ENCODE data around the gene SMIM13. TPM values are rescaled to one million over a fixed set of nuclear protein-coding genes. Genes with fewer than 3 reads are reported as not detected.

The SMIM13 gene
- total RNA-seq, 1 donor from 2014 or later, result 24.2 TPM

DNA sequence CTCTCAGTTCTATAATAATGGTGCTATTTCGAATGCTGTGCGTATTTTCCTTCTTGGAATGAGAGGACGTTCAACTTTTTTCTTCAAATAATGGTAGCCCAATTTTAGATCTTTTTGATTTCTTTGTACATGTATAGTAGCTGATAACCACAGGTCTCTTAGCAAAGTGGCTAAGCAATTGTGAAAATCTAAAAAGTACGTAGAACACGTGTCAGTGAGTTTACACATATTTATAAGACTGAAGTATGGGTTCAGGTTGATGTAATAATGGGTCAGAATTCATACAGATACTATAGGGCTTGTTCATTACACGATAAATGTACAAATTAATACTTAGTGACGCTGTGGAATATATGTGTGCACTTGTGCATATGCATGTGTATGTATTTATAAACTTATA lies 1.3 kb downstream of the SMIM13 start:
- no peaks in the 10 kb centered on the region for H3K36me3 ChIP-seq (ENCODE audit: insufficient read depth, low read length)
- Mint-ChIP-seq H3K27me3 (ENCODE audit: low read depth, unreplicated experiment) (no peaks in the 10 kb centered on the region), H3K27ac (ENCODE audit: unreplicated experiment) (peak overlapping the region; percentile 97), H3K9me3 (ENCODE audit: unreplicated experiment) (no peaks in the 10 kb centered on the region), H3K4me3 (ENCODE audit: unreplicated experiment) (peak overlapping the region; percentile 99), H3K36me3 (ENCODE audit: low read depth, unreplicated experiment) (peaks cover 8% of the 10 kb centered on the region), H3K4me1 (ENCODE audit: low read depth, unreplicated experiment) (peaks cover 7% of the 10 kb centered on the region)
- peaks cover 18% of the 10 kb centered on the region for H3K4me1 ChIP-seq (ENCODE audit: insufficient read depth, low read length)
- H3K27ac ChIP-seq (ENCODE audit: low read depth, low read length), result peak overlapping the region; percentile 97
- H4K20me1 ChIP-seq (ENCODE audit: insufficient read depth, low read length), result peaks cover 40% of the 10 kb centered on the region
- H3K4me3 ChIP-seq (ENCODE audit: insufficient read depth, low read depth, low read length), result peak overlapping the region; percentile 88
- H3K9ac ChIP-seq (ENCODE audit: low read length), result peak overlapping the region; percentile 98
- no peak for TF ChIP-seq EZH2 (IDR thresholded peaks at IDR 0.05; ENCODE audit: insufficient read depth, low read length)
- TF ChIP-seq, protein P1, sequence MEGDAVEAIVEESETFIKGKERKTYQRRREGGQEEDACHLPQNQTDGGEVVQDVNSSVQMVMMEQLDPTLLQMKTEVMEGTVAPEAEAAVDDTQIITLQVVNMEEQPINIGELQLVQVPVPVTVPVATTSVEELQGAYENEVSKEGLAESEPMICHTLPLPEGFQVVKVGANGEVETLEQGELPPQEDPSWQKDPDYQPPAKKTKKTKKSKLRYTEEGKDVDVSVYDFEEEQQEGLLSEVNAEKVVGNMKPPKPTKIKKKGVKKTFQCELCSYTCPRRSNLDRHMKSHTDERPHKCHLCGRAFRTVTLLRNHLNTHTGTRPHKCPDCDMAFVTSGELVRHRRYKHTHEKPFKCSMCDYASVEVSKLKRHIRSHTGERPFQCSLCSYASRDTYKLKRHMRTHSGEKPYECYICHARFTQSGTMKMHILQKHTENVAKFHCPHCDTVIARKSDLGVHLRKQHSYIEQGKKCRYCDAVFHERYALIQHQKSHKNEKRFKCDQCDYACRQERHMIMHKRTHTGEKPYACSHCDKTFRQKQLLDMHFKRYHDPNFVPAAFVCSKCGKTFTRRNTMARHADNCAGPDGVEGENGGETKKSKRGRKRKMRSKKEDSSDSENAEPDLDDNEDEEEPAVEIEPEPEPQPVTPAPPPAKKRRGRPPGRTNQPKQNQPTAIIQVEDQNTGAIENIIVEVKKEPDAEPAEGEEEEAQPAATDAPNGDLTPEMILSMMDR (IDR thresholded peaks at IDR 0.05; ENCODE audit: insufficient read depth, low read depth, low read length), result no peak
- H3K9me3 ChIP-seq (ENCODE audit: insufficient read depth, low read depth, low read length), result no peaks in the 10 kb centered on the region
- no peak overlapping the region for H2AFZ ChIP-seq (ENCODE audit: low read depth, low read length)
- FAIRE-seq, result no peak
- no peaks in the 10 kb centered on the region for H3K27me3 ChIP-seq (ENCODE audit: insufficient read depth, low read length)
- no peak for DNase-seq (ENCODE audit: low read depth)
- H3K4me2 ChIP-seq (ENCODE audit: low read length), result peak overlapping the region; percentile 98
- H3K79me2 ChIP-seq (ENCODE audit: insufficient read depth, low read length), result peaks cover 60% of the 10 kb centered on the region

DNA sequence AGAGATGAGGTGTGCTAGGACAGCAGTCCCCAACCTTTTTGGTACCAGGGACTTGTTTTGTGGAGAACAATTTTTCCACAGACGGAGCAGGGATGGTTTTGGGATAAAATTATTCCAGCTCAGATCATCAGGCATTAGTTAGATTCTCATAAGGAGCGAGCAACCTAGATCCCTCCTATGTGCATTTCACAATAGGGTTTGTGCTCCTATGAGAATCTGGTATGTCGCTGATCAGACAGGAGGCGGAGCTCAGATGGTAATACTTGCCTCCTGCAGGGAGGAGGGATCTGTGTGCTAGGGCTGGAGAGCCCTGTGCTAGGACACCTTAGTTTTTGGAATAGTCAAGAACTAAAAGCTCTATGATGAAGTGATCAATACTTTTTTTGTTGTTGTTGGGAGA lies 2.5 kb downstream of the SMIM13 start:
- Histone ChIP-seq H3K79me2 (ENCODE audit: insufficient read depth, low read length) (peaks cover 71% of the 10 kb centered on the region), H3K27me3 (ENCODE audit: insufficient read depth, low read length) (no peaks in the 10 kb centered on the region), H3K4me2 (ENCODE audit: low read length) (peak overlapping the region; percentile 98), H3K4me1 (ENCODE audit: insufficient read depth, low read length) (peaks cover 18% of the 10 kb centered on the region), H2AFZ (ENCODE audit: low read depth, low read length) (no peak overlapping the region), H4K20me1 (ENCODE audit: insufficient read depth, low read length) (peaks cover 50% of the 10 kb centered on the region), H3K27ac (ENCODE audit: low read depth, low read length) (no peak overlapping the region), H3K9ac (ENCODE audit: low read length) (no peak overlapping the region), H3K36me3 (ENCODE audit: insufficient read depth, low read length) (no peaks in the 10 kb centered on the region), H3K9me3 (ENCODE audit: insufficient read depth, low read depth, low read length) (no peaks in the 10 kb centered on the region), H3K4me3 (ENCODE audit: insufficient read depth, low read depth, low read length) (no peak overlapping the region)
- H3K36me3 Mint-ChIP-seq (ENCODE audit: low read depth, unreplicated experiment), result peaks cover 11% of the 10 kb centered on the region
- no peaks in the 10 kb centered on the region for H3K27me3 Mint-ChIP-seq (ENCODE audit: low read depth, unreplicated experiment)
- peaks cover 7% of the 10 kb centered on the region for H3K4me1 Mint-ChIP-seq (ENCODE audit: low read depth, unreplicated experiment)
- peak; percentile 61 for DNase-seq (ENCODE audit: low read depth)
- no peak for TF ChIP-seq EZH2 (IDR thresholded peaks at IDR 0.05; ENCODE audit: insufficient read depth, low read length)
- TF ChIP-seq, protein P1 (IDR thresholded peaks at IDR 0.05; ENCODE audit: insufficient read depth, low read depth, low read length), result no peak
- H3K27ac Mint-ChIP-seq (ENCODE audit: unreplicated experiment), result no peak overlapping the region
- peaks cover 1% of the 10 kb centered on the region for H3K9me3 Mint-ChIP-seq (ENCODE audit: unreplicated experiment)
- FAIRE-seq, result no peak
- peak overlapping the region; percentile 68 for H3K4me3 Mint-ChIP-seq (ENCODE audit: unreplicated experiment)

DNA sequence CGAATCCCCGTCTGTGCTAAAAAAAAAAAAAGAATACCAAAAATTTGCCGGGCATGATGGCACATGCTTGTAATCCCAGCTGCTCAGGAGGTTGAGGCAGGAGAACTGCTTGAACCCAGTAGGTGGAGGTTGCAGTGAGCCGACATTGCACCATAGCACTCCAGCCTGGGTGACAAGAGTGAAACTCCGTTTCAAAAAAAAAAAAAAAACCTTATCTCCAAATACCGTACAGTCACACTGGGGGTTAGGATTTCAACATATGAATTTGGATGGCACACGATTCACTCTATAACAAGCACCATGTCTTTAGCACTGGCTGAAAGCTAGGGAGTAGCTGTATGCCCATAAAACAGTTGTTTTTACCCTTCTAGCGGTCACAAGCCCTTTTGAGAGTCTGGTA lies 3.8 kb downstream of the SMIM13 start:
- Histone ChIP-seq H3K4me1 (ENCODE audit: insufficient read depth, low read length) (peaks cover 18% of the 10 kb centered on the region), H3K27ac (ENCODE audit: low read depth, low read length) (no peak overlapping the region), H2AFZ (ENCODE audit: low read depth, low read length) (no peak overlapping the region), H3K36me3 (ENCODE audit: insufficient read depth, low read length) (no peaks in the 10 kb centered on the region), H3K4me3 (ENCODE audit: insufficient read depth, low read depth, low read length) (no peak overlapping the region), H3K4me2 (ENCODE audit: low read length) (no peak overlapping the region), H4K20me1 (ENCODE audit: insufficient read depth, low read length) (peaks cover 62% of the 10 kb centered on the region), H3K27me3 (ENCODE audit: insufficient read depth, low read length) (no peaks in the 10 kb centered on the region), H3K9ac (ENCODE audit: low read length) (no peak overlapping the region), H3K79me2 (ENCODE audit: insufficient read depth, low read length) (peaks cover 85% of the 10 kb centered on the region), H3K9me3 (ENCODE audit: insufficient read depth, low read depth, low read length) (no peaks in the 10 kb centered on the region)
- DNase-seq (ENCODE audit: low read depth) (no peak), FAIRE-seq (no peak)
- Mint-ChIP-seq H3K36me3 (ENCODE audit: low read depth, unreplicated experiment) (peaks cover 11% of the 10 kb centered on the region), H3K27me3 (ENCODE audit: low read depth, unreplicated experiment) (no peaks in the 10 kb centered on the region), H3K9me3 (ENCODE audit: unreplicated experiment) (peaks cover 1% of the 10 kb centered on the region), H3K27ac (ENCODE audit: unreplicated experiment) (no peak overlapping the region), H3K4me1 (ENCODE audit: low read depth, unreplicated experiment) (peaks cover 7% of the 10 kb centered on the region), H3K4me3 (ENCODE audit: unreplicated experiment) (no peak overlapping the region)
- TF ChIP-seq EZH2 (IDR thresholded peaks at IDR 0.05; ENCODE audit: insufficient read depth, low read length), result no peak
- TF ChIP-seq, protein P1 (IDR thresholded peaks at IDR 0.05; ENCODE audit: insufficient read depth, low read depth, low read length), result no peak
